SK-N-SH treated with all-trans-retinoic acid at 6 μM for 48 hours (cell line): ENCODE data around the gene MTF1.
"Not testable (repeated sequence)": the region's sequence is repeated elsewhere in the genome, so short reads cannot be mapped to it uniquely, and the experiment has no call there.

ENCODE experiments used
- ATAC-seq: fragments of 200-7000 bp; cut with Tn5 transposase; 3 replicates; pipeline ENCODE4 v1.9.1; 2020; ENCODE audit warnings: mild to moderate bottlenecking, moderate library complexity
- BACH2 ChIP-seq: fragments of 250-450 bp; sonication (Bioruptor Pico); IDR thresholded peaks from 2 replicates; pipeline ENCODE4 v1.9.0; 2021; ENCODE audit warnings: mild to moderate bottlenecking, borderline replicate concordance
- CREB5 ChIP-seq: fragments of 250-450 bp; sonication (Bioruptor Pico); IDR thresholded peaks from 2 replicates; pipeline ENCODE4 v1.5.1; 2020; ENCODE audit warnings: low read depth, mild to moderate bottlenecking, moderate library complexity
- CSDC2 ChIP-seq: fragments of 250-450 bp; sonication (Bioruptor Pico); IDR thresholded peaks from 2 replicates; pipeline ENCODE4 v1.5.0; 2020; ENCODE audit warnings: mild to moderate bottlenecking, moderate library complexity
- CSRNP3 ChIP-seq: fragments of 250-450 bp; sonication (Bioruptor Pico); IDR thresholded peaks from 2 replicates; pipeline ENCODE4 v1.5.1; 2021; ENCODE audit warnings: mild to moderate bottlenecking, moderate library complexity
- ESRRG ChIP-seq: fragments of 250-450 bp; sonication (Bioruptor Pico); IDR thresholded peaks from 2 replicates; pipeline ENCODE4 v1.6.1; 2021; ENCODE audit warnings: mild to moderate bottlenecking
- GLIS3 ChIP-seq: fragments of 250-450 bp; sonication (Bioruptor Pico); IDR thresholded peaks from 2 replicates; pipeline ENCODE4 v1.5.0; 2020; ENCODE audit warnings: mild to moderate bottlenecking, moderate library complexity
- ISL1 ChIP-seq: fragments of 250-450 bp; sonication (Bioruptor Pico); IDR thresholded peaks from 2 replicates; pipeline ENCODE4 v2.1.2; 2022; ENCODE audit warnings: mild to moderate bottlenecking, moderate library complexity
- PATZ1 ChIP-seq: fragments of 250-450 bp; sonication (Bioruptor Pico); IDR thresholded peaks from 2 replicates; pipeline ENCODE4 v1.8.0; 2020; ENCODE audit warnings: mild to moderate bottlenecking, moderate library complexity, borderline replicate concordance
- PPARA ChIP-seq: fragments of 250-450 bp; sonication (Bioruptor Pico); IDR thresholded peaks from 2 replicates; pipeline ENCODE4 v1.5.0; 2020; ENCODE audit warnings: mild to moderate bottlenecking, borderline replicate concordance
- RARB ChIP-seq: fragments of 250-450 bp; sonication (Bioruptor Pico); IDR thresholded peaks from 2 replicates; pipeline ENCODE4 v1.8.0; 2021; ENCODE audit warnings: mild to moderate bottlenecking, moderate library complexity
- SNAI2 ChIP-seq: fragments of 250-450 bp; sonication (Bioruptor Pico); IDR thresholded peaks from 2 replicates; pipeline ENCODE4 v1.5.0; 2020; ENCODE audit warnings: mild to moderate bottlenecking, moderate library complexity
- TCF4 ChIP-seq: fragments of 250-450 bp; sonication (Bioruptor Pico); IDR thresholded peaks from 2 replicates; pipeline ENCODE4 v1.8.0; 2021; ENCODE audit warnings: mild to moderate bottlenecking, moderate library complexity, borderline replicate concordance
- TOX ChIP-seq: fragments of 250-450 bp; sonication (Bioruptor Pico); IDR thresholded peaks from 2 replicates; pipeline ENCODE4 v1.8.0; 2021; ENCODE audit warnings: mild to moderate bottlenecking, moderate library complexity, borderline replicate concordance
- TSHZ2 ChIP-seq: fragments of 250-450 bp; sonication (Bioruptor Pico); IDR thresholded peaks from 2 replicates; pipeline ENCODE4 v1.5.0; 2020; ENCODE audit warnings: mild to moderate bottlenecking, moderate library complexity
- ZC3H10 ChIP-seq: fragments of 250-450 bp; sonication (Bioruptor Pico); IDR thresholded peaks from 2 replicates; pipeline ENCODE4 v1.5.1; 2021; ENCODE audit warnings: mild to moderate bottlenecking, moderate library complexity
- ZFP3 ChIP-seq: fragments of 250-450 bp; sonication (Bioruptor Pico); IDR thresholded peaks from 2 replicates; pipeline ENCODE4 v1.5.0; 2020; ENCODE audit warnings: mild to moderate bottlenecking, moderate library complexity
- ZFP30 ChIP-seq: fragments of 450-650 bp; formaldehyde crosslinking; IDR thresholded peaks from 2 replicates; pipeline ENCODE4 v1.5.0; 2022; ENCODE audit warnings: mild to moderate bottlenecking, moderate library complexity
- ZNF565 ChIP-seq: fragments of 450-650 bp; formaldehyde crosslinking; conservative IDR thresholded peaks from 2 replicates; pipeline ENCODE4 v1.5.0; 2020; ENCODE audit warnings: low read depth, mild to moderate bottlenecking, moderate library complexity
- ZNF70 ChIP-seq: fragments of 450-650 bp; formaldehyde crosslinking; IDR thresholded peaks from 2 replicates; pipeline ENCODE4 v1.5.0; 2020; ENCODE audit warnings: mild to moderate bottlenecking, moderate library complexity
- ZNF8 ChIP-seq: fragments of 450-650 bp; formaldehyde crosslinking; IDR thresholded peaks from 2 replicates; pipeline ENCODE4 v1.5.0; 2020; ENCODE audit warnings: mild to moderate bottlenecking, moderate library complexity

MTF1 gene

GRCh38 chr1:37901893-37902225 is 42.5 kb upstream of the MTF1 start:
- TF ChIP-seq ZFP3 (CRISPR knock-in tag), result no peak
- TF ChIP-seq ZFP30 (CRISPR knock-in tag), result no peak
- TF ChIP-seq ESRRG, result no peak
- no peak for TF ChIP-seq GLIS3 (CRISPR knock-in tag)
- TF ChIP-seq TCF4 (CRISPR knock-in tag), result no peak
- TF ChIP-seq ISL1 (CRISPR knock-in tag), result no peak
- TF ChIP-seq PPARA, result no peak
- TF ChIP-seq CSRNP3 (CRISPR knock-in tag), result no peak
- no peak for TF ChIP-seq CSDC2
- no peak for TF ChIP-seq ZNF8 (CRISPR knock-in tag)
- no peak for TF ChIP-seq SNAI2 (CRISPR knock-in tag)
- no peak for TF ChIP-seq TSHZ2 (CRISPR knock-in tag)
- no peak for TF ChIP-seq PATZ1 (CRISPR knock-in tag)
- no peak for TF ChIP-seq ZNF70 (CRISPR knock-in tag)
- no peak for TF ChIP-seq ZC3H10 (CRISPR knock-in tag)
- no peak for TF ChIP-seq CREB5
- TF ChIP-seq ZNF565 (CRISPR knock-in tag), result no peak
- TF ChIP-seq TOX (CRISPR knock-in tag), result no peak
- TF ChIP-seq, all 23 proteins: peak for 0
- ATAC-seq, result no peak

GRCh38 chr1:37901191-37901892 is 42.0 kb upstream of the MTF1 start:
- TF ChIP-seq CSRNP3 (CRISPR knock-in tag) (no peak), RARB (CRISPR knock-in tag) (no peak), TCF4 (CRISPR knock-in tag) (no peak), TSHZ2 (CRISPR knock-in tag) (no peak), BACH2 (no peak)
- ATAC-seq, result no peak

- not testable (repeated sequence) for ATAC-seq
Observed at GRCh38 chr1:37897563-37897962, 38.2 kb upstream of the MTF1 start.
